Measurements from ENCODE around the gene NEURL3. TPM values are rescaled to one million over a fixed set of nuclear protein-coding genes. Genes with fewer than 3 reads are reported as not detected.
A peak's percentile ranks its signal among the peaks of the same experiment; 100 is the strongest.

NEURL3 gene
- total RNA-seq, 1 donor from 2014 or later: not detected

- Histone ChIP-seq H3K27me3 (ENCODE audit: low read depth) (no peaks in the 10 kb centered on the region), H3K4me3 (peak overlapping the region; percentile 72), H3K4me1 (peaks cover 57% of the 10 kb centered on the region), H3K9me3 (replicated peaks) (no peaks in the 10 kb centered on the region), H3K27ac (replicated peaks) (peak overlapping the region; percentile 83), H3K36me3 (no peaks in the 10 kb centered on the region)
- intact Hi-C loops (cut with micrococcal nuclease): no loop called here
- DNase-seq: no peak
- peak; percentile 51 for TF ChIP-seq CTCF (IDR thresholded peaks at IDR 0.05; ENCODE audit: borderline replicate concordance)
Measured at GRCh38 chr2:96527286-96528005, 22.3 kb upstream of the NEURL3 start.

DNA sequence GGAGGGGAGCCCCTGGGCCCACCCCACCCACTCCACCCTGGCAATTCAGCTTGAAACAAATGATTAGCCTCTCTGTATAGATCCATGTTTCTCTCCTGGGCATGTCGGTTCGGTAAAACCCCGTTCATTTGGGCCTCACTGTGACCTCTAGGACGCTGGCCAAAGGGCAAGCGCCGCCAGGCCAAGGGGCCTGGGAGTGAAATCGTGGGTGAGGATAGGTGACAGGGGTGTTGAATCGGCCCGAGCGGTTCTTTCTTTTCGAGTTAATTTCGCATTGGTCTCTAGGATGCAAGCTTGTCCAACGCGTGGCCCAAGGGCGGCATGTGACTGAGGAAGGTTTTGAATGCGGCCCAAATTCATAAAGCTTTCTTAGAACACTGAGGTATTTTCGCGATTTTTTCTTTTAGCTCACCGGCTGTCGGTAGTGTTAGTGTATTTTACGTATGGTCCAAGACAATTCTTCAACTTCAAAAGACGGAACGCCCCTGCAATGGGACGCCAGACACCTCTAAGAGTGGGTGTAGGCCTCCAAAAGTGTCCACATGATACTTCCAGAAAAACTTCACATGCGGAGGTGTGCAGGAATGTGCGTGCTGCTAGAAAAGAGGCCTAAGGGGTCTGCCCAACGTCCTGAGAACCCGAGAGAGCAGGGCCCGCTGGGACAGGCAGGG lies 21.6 kb upstream of the NEURL3 start:
- Histone ChIP-seq H3K9me3 (replicated peaks) (no peaks in the 10 kb centered on the region), H3K27me3 (ENCODE audit: low read depth) (no peaks in the 10 kb centered on the region), H3K36me3 (no peaks in the 10 kb centered on the region), H3K4me3 (peak overlapping the region; percentile 72), H3K4me1 (peaks cover 50% of the 10 kb centered on the region), H3K27ac (replicated peaks) (peak overlapping the region; percentile 83)
- no peak for DNase-seq
- TF ChIP-seq CTCF (IDR thresholded peaks at IDR 0.05; ENCODE audit: borderline replicate concordance): no peak
- intact Hi-C loops (cut with micrococcal nuclease): no loop called here

- H3K27ac ChIP-seq (replicated peaks): no peak overlapping the region
- H3K27me3 ChIP-seq (ENCODE audit: low read depth): no peaks in the 10 kb centered on the region
- DNase-seq: no peak
- intact Hi-C loops (cut with micrococcal nuclease): no loop called here
- H3K4me1 ChIP-seq: peaks cover 44% of the 10 kb centered on the region
- TF ChIP-seq CTCF (IDR thresholded peaks at IDR 0.05; ENCODE audit: borderline replicate concordance): no peak
- no peak overlapping the region for H3K4me3 ChIP-seq
- no peaks in the 10 kb centered on the region for H3K36me3 ChIP-seq
- H3K9me3 ChIP-seq (replicated peaks): no peaks in the 10 kb centered on the region
Measured at GRCh38 chr2:96526101-96526591, 21.0 kb upstream of the NEURL3 start.

- H3K36me3 ChIP-seq: no peaks in the 10 kb centered on the region
- TF ChIP-seq CTCF (IDR thresholded peaks at IDR 0.05; ENCODE audit: borderline replicate concordance): no peak
- no peak for DNase-seq
- H3K4me3 ChIP-seq: no peak overlapping the region
- peaks cover 6% of the 10 kb centered on the region for H3K9me3 ChIP-seq (replicated peaks)
- intact Hi-C loops (cut with micrococcal nuclease): no loop called here
- peaks cover 35% of the 10 kb centered on the region for H3K4me1 ChIP-seq
- no peak overlapping the region for H3K27ac ChIP-seq (replicated peaks)
- no peaks in the 10 kb centered on the region for H3K27me3 ChIP-seq (ENCODE audit: low read depth)
Measured at GRCh38 chr2:96525211-96525507, 20.0 kb upstream of the NEURL3 start.

DNA sequence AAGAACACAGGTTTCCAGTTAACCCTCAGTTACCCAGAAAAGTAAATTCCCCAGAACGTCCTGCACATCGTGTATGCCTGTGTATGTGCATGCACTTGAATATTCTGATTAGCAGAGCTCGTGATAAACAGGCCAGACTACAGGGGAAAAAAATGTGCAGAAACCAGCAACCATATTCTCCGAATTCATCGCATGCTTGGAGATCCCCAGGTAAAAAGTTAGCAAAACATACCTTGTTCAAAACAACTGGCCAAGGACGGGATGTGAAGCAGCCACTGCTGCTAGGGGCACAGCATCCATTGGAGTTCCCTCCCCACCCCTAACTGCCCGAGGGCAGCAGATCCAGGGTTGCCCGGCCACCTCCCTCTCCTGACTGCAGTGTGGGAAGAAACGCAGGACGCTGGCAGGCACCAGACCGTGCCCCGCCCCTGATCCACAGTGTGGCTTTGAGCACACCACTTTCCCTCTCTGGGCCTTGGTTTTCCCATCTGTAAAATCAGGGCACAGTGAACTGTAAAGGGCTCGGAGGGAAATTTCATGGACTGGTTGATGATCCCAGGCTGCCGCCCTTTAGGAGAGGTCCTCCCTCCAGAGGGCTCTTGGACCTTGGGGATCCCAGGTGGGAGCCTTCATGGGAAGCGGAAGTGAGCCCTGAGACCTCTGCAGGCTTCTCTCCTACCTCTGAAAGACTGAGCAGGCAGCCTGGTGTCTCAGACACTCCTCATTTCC lies 19.5 kb upstream of the NEURL3 start:
- Histone ChIP-seq H3K36me3 (no peaks in the 10 kb centered on the region), H3K27ac (replicated peaks) (no peak overlapping the region), H3K4me3 (no peak overlapping the region), H3K4me1 (peaks cover 30% of the 10 kb centered on the region), H3K27me3 (ENCODE audit: low read depth) (no peaks in the 10 kb centered on the region), H3K9me3 (replicated peaks) (peaks cover 8% of the 10 kb centered on the region)
- intact Hi-C loops (cut with micrococcal nuclease): no loop called here
- DNase-seq: no peak
- TF ChIP-seq CTCF (IDR thresholded peaks at IDR 0.05; ENCODE audit: borderline replicate concordance): no peak
